RPMI8226 (cell line): Measurements from ENCODE around the gene MAGI1.

ENCODE experiments used
- DNase-seq: peaks from one replicate; pipeline ENCODE4 v3.0.0-alpha.2; 2015

The MAGI1 gene

DNA sequence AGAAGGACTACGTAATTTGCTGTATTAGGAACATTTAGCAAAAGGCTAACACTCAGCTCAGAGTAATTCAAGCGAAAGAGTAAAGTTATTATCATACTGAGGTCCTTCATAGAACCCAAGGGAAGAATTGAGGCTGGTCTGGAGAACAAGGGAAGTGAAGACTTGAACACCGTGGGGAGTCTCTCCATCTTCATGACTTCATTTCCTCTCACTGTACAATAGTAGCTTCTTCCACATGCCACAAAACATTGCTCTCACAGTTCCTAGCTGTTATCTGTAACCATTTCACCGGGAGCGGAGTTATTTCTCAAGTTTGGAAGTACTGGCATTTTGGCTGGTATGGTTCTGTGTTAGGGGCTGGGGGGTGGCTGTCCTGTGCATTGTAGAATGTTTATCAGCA lies 69.7 kb downstream of the MAGI1 start:
- DNase-seq = no peak

DNA sequence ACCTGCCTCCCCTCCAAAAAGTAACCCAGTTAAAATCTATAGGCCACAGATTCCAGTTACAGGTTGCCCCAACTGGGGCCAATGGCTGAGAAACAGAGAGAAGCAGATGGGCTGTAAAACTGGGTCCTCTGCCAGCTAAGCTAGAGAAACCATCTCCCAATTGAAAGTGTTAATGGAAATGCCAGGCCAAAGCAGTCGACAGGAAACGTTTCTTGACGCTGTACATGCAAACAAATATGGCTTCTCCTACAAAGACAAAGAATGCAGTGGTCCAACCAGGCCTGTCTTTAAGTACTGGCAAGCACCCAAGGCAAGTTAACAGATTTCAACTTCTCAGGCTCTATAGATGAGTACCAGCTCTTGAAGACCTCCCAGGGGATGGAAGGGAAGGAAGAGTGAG lies 71.3 kb downstream of the MAGI1 start:
- no peak for DNase-seq

DNA sequence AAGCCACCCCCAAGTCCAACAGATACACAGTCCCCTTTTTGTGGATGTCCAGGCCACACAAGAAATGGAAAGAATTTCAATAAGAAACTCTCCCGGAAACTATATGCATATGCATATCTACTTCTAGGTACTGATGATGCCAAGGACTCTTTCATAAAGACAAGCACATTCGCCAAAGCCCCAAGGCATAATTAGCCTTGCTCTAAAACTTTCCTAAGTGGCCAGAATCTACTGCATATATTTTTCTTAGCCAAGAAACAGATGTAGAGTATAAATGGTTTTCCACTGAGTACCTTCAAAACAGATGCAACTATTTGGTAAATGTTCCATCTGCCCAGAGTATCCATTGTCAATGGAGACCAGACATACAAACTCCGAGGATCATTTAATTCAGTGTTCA lies 73.9 kb downstream of the MAGI1 start:
- no peak for DNase-seq

DNA sequence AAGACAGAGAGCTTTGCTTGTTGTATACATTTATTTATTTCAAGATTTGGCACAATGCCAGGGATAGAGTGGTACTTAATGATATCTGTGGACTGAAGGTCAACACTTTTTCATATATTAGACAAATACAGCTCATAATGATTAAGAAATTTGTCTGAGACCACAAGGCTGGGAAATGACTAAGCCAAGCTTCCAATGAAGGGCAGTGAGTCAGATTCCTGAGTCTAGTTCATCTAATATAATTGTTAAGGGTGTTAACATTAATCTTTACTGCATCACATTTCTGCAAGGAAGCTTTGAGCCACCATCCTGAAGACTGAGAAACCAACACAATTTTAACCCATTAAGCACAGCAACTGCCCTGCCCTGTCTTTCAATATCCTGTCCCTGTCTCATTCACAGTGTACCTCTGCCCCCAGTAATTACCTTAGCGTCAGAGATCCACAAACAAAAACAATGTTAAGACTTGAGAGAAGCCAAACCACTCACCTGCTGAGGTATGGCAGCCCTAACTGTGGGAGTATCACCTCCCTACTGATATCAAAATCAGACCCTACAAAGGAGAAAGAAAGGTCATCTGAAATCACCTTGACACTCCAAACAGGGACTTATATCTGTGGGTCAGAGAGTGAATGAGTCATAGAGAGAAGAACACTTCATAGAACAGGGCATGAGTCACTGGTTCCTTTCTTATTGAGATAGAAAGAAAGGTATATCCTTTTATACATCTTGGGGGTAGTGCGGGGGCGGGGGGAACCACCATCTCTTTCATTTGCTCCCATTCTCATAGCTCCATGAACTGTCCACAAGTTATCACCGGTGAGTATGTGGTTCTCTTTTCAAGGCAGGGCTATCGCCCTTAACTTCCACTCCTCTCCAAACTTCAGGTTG lies 74.7 kb downstream of the MAGI1 start:
- no peak for DNase-seq

DNA sequence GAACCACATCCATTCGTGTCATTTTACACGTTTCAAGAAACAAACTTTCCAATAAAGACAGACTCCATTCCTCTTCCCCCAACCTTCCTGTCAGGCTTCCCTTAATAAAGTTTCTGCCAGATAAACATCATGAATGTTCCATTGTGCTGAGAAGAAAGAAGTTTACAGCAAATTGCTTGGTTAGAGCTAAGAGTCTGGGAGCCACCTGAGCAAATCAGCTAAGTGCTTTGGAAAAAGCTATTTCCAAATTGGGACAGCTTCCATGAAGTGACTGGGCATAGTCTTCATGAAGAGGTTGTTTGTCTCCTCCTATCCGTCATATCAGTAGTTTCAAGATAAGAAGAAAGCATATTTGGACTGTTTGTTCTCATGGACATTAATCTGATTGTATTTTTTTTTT lies 77.0 kb downstream of the MAGI1 start:
- DNase-seq = no peak

DNA sequence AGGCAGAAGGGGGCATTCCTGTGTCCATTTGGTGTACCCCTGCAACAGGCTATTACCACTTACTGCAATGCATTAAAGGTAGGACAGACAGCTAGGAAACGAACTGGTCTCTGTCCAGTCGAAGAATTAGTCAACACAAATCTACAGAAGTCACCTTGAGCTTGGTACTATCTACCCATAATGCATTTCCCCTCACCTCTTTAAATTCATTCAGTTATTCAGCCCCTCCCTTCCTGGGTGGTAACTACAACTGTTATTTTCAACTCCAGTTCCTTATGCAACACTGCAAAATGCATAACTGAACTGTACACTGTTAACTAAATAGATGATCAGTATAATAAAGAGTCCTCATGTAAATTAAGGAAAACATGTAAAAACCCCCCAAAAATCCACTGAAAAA lies 77.6 kb downstream of the MAGI1 start:
- DNase-seq = no peak

DNA sequence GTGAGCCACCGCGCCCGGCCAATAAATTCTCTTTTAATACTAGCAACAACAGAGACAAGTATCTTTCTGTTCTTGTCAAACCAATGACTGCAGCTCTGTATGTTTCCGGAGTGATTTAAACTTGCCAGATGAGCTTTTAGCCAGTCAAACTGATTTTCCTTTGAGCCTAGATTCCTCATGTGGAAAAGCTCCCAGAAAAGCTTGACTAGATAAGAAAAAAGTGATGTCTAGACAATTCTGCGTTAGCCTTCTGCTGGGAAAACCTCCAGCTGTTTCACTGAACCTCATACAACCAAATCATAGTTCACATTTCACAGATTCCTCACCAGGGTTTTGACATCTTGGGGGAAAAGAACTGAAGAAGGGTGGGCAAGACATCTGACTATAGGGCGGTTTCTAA lies 78.6 kb downstream of the MAGI1 start:
- no peak for DNase-seq

DNA sequence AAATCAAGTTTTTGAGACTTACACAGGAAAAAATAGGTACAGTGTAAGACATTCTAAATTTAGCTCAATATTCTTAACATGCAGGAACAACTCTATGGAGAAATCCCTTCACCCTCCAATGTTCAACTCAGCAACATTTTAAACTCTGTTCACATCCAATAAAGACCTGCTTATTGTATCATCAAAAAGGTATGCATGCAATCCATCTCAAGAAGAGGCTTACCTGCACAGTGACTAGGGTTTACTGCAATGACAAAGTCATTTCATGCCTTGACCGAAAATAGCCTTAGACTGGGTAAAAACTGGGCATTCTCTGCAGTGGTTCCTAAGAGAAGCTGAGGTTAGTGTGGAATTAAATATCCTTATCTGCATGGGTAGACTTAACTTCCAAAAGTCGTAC lies 80.5 kb downstream of the MAGI1 start:
- DNase-seq = no peak

DNA sequence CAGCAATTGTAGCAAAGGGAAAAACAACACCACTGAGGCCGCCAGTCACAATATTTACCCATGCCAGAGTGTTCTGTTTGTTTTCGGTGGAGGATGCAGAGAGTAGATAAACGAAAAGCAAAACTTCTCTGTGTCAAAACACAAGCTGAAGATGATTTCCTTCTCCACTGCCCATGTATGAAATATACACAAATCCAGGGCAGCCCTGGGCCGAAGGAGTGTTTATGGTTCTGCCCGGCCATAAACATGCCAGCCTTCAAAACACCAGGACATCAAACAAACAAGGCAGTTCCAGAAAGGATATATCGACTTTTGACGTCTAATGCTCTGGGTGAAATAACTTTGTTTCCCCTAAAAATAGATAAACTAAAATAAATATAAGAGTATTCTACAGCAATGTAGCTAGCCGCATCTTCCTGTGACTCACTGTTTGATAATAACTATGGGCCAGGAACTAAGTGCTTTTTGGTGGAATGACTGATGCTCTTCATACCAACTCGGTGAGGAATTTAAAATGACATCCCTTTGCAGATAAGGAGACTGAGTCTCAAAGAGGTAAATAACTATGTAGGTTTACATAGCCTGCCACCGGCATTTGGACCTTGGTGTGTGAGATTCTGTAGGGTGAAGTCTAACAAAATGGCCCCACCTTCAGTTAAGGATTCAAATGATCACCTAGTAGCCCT lies 82.8 kb downstream of the MAGI1 start:
- no peak for DNase-seq

DNA sequence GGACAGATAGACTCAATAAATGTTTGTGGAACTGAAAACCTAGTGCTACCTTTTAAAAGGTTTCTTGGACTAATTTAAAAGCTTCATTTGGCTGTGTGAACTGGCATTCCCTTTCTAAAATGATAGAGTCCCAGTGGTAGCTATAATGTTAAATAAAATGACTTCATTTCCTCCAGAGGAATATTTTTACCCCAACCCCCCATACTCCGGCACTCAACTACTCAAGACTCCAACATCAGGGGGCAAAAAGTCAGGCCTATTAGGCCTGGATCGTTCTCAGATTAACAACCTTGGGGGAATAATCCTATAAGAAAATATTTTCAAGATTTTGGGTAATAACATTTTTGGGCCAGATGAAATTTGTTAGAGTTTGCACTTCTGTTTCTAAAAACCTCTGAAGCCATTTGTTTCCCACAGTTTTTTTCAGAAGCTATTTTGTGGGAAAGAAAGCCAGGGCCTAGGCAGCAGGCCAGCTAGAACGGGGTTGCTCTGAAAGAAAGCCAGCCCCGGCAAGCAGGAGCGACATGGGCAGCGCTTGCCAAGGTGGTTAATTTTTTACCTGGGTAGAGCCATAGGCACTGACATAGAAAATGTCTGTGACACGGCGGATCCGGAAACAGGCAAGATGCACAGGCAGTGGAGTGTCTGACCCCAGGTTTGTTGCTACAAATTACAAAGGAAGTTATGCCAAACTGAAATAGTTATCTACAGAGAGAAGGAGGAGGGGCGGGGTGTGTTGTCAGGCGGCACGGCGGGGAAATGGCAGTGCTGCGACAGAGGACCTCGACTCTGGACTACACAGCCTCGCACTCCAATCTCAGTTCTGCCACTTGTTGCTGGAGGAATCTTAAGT lies 84.6 kb downstream of the MAGI1 start:
- no peak for DNase-seq

DNA sequence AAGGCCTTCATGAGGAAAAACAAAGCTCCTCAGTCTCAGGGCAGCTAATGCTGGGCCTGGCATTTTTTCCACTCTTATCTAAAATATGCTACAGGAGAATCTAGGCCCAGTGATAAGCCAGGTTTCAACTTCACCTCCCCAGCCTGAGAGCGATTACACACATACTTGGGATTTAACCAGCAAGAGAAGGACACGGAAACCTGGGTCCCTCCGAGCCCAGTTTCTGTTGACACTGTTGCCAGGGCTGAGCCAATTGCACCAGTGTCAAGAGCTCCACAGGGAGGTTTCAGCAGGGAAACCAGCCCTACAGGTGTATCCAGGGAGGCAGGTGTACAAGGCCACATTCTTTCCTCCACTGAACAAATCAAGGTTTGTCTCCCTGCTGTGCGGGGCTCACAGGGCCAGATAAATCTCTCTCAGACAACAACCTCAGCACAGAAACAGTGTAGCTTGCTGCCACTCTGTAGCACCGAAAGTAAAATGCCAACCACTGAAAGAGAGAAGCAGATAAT lies 85.4 kb downstream of the MAGI1 start:
- no peak for DNase-seq

DNA sequence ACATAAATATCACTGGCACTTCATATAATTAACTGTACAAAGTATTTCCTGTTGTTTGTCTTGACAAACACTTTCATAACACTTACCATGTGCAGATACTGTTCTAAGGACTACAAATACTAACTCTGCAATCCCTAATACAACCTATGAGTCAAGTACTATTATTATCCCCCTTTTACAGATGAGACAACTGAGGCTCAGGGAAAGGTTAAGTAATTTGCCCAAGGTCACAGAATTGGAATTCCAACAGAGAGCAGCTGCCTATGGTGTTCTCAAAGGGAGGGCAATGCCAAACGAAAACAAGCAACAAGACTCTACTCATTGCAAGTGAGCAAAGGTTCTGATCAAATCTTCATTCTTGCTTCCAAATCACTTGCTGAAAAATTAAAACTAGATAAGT lies 85.9 kb downstream of the MAGI1 start:
- no peak for DNase-seq

DNA sequence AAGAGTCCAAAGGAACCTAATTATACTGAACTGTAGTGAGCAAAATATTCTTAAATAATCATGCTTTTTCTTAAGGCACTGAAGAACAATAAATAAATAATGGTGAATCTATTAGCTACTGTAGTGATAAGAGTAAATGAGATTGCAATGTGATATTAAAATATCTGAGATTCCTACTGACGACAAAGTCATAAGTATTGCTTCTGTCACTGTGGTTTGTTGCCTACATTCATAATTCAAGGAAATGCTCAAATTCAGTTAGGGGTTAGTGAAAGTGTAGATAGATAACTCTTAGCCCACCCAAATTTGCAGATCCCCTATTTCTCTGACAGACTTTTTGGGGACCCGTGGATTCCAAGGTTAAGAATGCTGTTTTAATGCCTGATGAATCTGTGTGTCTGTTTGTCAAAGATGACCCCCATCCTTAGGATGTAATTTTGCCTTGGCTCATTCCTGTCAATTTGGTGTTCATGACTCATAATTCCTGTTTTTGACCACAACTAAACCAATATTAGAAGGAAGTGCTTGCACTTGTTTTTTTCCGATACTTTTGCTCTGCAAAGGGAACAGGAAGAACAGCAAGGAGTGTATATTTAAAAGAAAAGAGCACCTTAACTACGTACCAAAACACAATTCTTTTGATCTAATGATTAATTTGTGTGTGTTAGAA lies 86.7 kb downstream of the MAGI1 start:
- no peak for DNase-seq

DNA sequence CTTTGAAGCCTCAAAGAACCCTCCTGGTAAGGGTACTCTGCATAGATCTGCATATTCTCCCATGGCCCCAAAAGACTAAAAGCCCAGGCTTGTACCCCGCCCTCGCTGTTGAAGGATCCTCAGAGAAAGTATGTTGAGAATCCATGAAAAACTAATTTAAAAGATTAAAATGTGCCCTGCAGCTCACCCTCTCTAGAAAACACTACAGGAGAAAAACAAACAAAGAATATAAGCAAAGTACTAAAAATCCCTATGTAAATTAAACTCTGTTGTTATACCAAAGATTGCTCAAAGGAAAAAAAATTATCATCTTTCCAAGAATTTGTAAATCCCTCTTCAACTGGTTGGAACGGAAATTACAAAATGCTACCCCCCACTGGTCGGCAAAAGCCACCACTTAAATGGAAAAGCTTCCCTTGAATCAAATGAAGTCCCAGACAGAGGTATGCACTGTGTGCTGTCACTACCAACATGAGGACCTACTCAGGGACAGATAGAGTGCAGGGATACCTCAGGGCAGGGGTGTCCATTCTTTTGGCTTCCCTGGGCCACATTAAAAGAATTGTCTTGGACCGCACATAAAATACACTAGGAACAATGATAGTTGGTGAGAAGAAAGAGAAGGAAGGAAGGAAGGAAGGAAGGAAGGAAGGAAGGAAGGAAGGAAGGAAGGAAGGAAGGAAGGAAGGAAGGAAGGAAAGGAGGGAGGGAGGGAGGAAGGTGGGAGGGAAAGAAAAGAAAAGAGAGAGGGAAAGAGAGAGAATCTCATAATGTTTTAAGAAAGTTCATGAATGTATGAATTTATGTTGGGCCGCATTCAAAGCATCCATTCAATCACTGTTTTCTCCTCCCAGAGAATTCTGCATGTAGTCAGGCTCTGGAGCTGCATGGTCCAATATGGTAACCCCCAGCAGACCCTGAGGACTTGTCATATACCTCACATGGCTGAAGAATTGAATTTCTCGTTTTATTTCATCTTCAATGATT lies 88.1 kb downstream of the MAGI1 start:
- no peak for DNase-seq

DNA sequence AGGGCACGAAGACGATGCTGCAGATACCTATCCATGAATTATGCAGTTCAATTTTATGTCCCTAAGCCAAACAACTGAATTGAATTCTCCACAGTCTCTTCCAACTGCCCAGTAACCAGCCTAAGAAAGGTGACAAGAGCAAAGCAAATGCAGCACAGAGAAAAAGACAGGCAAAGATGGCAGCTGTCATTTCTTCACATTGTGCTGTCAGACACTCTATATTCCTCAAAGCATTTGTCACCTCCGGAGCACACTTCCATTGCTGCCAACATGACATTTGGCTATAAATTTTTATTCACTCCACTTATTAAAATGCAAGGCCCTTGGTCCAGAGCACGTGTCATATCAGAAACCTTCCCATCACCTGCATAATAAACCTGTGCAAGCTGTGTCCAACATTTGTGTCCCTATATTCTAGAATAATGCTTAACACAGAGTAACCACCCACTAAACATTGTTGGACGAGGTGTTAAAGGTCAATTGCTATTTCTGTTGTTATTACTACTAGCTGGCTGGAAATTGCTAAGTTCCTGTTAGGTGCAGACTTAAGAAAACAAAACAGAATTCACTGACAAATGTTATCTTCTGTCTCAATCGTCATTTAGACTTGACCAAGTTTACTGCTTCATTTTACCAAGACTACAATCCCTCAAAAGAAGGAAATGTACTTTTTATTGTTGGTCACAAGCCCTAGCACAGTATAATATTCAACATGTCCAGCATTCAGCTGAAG lies 89.7 kb downstream of the MAGI1 start:
- no peak for DNase-seq

DNA sequence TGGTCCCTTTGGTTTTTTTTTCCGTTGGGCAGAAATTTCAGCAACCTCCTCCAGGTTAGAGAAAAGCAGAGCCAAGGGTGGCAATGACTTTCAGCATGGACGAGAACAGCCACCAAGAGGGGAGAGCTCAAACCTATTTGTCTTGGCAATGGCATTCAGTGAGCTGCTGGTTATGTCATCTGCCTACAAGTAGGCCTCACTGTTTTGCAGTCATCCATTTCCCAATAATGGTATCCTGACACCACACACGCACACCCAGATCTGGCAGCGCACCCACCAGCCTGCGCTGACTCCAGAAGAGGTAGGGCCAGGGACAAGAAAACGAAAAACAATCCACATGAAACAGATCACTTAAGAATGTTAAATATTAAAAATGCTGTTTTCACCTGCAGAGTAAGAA lies 92.3 kb downstream of the MAGI1 start:
- no peak for DNase-seq

DNA sequence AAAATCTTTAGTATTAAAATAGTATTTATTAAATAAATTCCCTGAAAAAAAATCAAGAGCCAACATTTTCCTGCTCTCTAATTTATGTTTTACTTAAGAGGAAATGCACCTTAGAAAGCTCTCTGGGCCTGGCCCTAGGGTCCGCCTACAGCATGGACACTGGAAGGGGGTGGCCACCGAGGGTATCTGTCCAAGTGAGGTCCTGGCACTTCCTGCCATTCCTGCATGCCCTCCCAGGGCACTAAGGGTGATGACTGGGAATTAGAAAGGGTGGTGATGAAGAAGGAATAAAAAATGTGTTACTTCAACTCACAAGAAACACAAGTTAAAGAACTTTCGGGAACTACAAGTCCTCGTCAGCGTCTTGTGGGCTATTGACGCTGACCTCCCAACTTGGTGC lies 92.8 kb downstream of the MAGI1 start:
- DNase-seq = no peak

DNA sequence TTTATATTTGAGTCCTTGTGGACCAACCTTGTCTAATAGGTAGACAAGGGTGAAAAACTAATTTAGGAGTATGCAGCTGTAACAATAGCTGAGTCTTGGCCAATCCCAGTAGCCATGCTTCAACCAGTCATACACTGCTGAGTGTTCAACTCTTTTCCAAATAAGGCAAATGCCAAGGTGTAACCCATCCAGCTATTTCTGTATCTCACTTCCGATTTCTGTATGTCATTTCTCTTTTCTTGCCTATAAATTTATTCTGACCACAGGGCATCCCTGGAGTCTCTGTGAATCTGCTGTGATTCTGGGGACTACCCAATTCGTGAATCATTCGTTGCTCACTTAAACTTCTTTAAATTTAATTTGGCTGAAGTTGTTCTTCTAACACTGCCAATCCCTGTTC lies 93.2 kb downstream of the MAGI1 start:
- DNase-seq = no peak

DNA sequence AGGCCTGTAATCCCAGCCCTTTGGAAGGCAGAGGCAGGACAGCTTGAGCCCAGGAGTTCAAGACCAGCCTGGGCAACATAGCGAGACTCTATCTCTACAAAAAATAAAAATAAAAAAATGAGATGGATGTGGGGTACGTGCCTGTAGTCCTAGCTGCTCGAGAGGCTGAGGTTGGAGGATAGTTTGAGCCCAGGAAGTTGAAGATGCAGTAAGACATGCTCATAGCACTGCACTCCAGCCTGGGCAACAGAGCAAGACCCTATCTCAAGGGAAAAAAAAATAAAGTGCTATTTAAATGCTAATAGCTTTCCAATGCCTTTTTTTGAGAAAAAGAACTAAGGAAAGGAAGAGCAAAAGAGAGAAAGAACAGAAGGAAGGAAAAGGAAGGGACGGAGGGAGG lies 94.5 kb downstream of the MAGI1 start:
- no peak for DNase-seq

DNA sequence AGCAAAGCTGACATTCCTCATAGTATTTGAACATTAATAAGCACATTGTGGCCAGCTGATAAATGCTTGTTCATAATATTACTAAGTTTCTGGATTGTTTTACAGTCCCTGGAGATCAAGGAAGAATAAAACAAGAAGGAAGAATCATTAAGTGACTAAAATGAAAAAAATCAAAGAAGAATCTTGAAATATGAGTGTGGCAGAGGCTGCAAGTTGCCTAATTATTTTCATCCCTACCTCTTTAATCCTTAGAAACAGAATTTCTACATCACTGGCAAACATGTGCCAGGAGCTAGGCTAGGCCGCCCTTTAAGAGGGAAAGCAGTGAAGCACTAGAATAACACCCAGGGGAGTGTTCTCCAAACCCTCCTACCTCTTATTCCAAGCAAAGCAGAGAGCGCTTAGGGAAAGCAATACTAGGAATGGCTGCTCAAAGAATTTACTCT lies 98.9 kb downstream of the MAGI1 start:
- no peak for DNase-seq

DNA sequence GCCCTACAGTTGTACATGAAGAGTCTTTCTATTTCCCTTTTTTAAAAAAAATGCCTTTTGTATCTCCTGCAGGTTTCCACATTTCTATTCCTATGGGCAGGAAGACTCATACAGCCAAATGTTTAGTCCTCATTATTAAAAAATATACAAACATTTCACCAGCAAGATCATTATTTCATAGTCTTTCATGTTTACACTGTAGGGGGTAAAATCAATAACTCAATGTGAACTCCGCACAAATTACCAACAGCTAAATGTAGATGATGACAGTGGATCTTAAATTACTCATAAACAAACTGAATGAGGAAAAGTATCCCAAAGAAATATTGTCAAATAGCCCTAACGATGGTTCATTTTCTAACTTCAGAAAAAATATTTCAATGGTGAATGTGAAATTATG lies 99.5 kb downstream of the MAGI1 start:
- no peak for DNase-seq
